ENCODE measurements around the gene WNT8B.
A peak's percentile ranks its signal among the peaks of the same experiment; 100 is the strongest.

The WNT8B gene

GRCh38 chr10:100483876-100484666, 21.3 kb downstream of the WNT8B start:
- no peak for DNase-seq (ENCODE audit: low read depth in 2 of 2)

DNA sequence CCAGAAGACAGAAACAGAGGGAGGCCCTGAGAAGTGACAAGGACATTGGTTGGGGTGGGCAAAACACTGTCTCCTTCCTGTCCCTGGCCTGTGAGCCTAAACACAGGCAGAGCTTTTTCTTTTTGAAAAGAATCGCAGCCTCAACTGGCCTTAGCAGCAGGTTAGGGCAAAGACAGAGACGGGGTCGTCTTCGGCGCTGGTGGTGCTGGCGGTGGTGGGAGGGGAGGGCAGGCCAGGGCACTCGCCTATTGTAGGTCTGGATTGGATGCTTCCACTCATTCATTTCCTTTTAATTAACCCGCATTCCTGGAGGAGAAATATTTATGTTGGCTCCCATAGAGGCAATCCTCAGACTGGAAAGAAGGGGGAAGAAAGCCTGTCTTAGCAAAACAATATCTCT, 22.6 kb downstream of the WNT8B start:
- no peak for DNase-seq (ENCODE audit: low read depth in 2 of 2)

GRCh38 chr10:100485801-100486495, 23.1 kb downstream of the WNT8B start:
- no peak for DNase-seq (ENCODE audit: low read depth in 2 of 2)

DNA sequence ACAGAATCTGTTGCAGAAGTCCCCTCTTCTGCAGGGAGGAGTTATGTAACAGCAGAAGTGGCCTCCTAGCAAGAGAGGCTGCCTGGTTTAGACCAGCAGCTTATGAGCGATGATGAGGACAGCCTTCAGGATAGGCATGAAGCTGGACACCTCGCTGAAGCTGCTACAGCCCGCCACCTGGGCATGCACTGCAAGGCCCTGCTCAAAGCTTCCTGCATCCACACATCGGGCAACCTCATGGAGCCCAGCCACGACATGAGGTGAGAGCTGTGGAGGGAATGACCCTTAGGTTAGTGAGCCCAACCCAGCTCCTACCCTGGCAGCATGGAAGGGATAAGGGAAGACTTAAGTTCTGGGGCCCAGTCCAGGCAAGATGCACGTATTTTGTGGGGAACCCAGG, 24.7 kb downstream of the WNT8B start:
- no peak for DNase-seq (ENCODE audit: low read depth in 2 of 2)

- DNase-seq (ENCODE audit: low read depth in 2 of 2): no peak
Measured at GRCh38 chr10:100489396-100489795, 26.6 kb downstream of the WNT8B start.

DNA sequence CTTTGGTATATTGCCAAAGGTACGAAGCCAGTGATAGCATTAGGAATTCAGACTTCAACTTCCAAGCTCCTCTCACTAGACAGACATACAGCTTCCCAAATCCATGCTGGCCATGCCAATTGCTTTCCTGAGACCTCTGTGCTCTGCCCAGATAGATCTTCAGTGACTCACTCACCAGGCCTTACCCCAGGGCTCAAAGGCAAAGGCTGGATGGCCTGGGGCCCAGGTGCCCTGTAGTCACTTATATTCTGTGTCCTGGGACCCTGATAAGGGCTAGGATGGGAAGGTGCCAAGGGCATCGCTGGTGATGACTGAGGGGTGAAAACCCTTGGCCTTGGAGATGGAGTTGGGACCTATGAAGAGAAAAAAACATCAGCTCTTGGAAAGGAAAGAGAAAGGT, 27.7 kb downstream of the WNT8B start:
- DNase-seq (ENCODE audit: low read depth in 2 of 2): no peak

DNA sequence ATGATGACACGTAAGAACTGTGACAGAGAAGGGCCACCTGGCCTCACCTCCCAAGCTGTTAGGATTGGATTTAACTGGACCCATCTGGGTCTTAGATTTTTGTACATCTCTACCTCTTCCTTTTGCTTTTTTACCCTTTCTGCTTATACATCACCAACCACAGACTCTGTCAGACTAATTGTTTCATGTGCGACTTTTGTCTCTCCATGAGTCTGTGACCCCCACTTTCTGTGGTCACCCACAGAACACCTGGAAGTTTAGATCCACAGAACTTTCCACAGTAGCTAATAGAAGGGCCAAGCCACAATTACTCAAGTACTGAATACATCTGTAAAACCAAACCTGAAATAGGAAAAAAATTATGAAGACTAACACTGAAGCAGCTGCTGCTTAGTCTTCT, 33.8 kb downstream of the WNT8B start:
- no peak for DNase-seq (ENCODE audit: low read depth in 2 of 2)

DNA sequence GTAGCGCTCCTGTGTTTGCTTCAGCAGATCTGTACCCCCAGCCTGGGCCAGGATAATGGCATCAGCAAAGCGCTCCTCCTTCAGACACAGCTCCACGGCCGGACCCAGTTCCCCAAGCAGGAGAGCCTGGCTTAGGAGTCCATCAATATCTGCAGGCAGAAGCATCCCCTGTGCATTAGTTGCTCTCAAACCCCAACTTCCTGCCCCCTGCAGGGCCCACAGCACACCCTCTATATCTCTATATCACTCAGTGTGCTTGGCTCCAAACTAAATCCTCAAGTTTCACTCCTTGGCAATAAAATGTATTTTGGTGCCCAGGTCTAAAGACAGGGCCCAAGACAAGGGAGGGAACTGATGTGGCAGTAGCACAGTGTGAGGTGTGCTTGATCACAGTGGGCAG, 35.2 kb downstream of the WNT8B start:
- DNase-seq (ENCODE audit: low read depth in 2 of 2): no peak

DNA sequence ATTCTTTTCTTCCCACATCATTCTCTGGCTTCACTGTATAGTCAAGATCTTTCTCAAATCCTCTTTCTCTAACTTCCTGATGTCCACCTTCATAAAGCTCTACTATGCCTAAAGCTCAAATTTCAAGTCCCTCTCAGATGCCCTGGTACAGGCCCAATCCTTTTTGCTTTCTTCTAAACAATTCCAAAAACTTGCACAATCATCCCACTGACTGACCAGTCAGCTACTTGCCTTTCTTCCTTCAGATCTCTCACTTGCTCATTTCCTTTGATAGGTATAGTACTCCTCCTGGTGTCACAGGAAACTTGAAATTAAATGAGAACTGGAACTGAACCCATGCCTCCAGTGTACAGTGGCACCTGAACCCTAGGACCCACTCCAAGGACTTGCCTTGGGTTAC, 38.6 kb downstream of the WNT8B start:
- no peak for DNase-seq (ENCODE audit: low read depth in 2 of 2)

GRCh38 chr10:100502926-100503494, 40.2 kb downstream of the WNT8B start:
- DNase-seq (ENCODE audit: low read depth in 2 of 2): peak in 1 of 2 experiments; percentile 16

- peak; percentile 35 to 42 for DNase-seq (ENCODE audit: low read depth in 2 of 2)
Measured at GRCh38 chr10:100504096-100504495, 41.3 kb downstream of the WNT8B start.

DNA sequence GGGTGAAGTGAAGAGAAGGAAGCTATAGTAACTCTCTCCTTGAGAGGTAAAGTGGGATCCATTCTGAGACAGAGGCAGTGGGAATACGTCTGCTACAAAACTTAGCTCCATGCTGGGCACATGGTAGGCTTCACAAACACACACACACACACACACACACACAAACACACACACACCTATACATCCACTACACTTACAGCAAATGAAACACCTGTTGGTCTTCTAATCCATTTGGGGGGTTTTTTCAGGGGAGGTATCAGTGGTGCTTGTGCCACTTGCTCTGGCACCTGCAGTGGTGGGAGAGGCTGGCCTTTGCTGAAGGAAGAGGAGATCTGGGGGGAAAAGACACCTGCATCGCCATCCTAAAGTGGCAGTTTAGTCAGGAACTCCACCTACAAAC, 42.4 kb downstream of the WNT8B start:
- no peak for DNase-seq (ENCODE audit: low read depth in 2 of 2)

GRCh38 chr10:100506596-100507356, 44.0 kb downstream of the WNT8B start:
- DNase-seq (ENCODE audit: low read depth in 2 of 2): no peak

GRCh38 chr10:100507357-100507732, 44.5 kb downstream of the WNT8B start:
- no peak for DNase-seq (ENCODE audit: low read depth in 2 of 2)

- no peak for DNase-seq (ENCODE audit: low read depth in 2 of 2)
Measured at GRCh38 chr10:100508266-100508665, 45.5 kb downstream of the WNT8B start.

DNA sequence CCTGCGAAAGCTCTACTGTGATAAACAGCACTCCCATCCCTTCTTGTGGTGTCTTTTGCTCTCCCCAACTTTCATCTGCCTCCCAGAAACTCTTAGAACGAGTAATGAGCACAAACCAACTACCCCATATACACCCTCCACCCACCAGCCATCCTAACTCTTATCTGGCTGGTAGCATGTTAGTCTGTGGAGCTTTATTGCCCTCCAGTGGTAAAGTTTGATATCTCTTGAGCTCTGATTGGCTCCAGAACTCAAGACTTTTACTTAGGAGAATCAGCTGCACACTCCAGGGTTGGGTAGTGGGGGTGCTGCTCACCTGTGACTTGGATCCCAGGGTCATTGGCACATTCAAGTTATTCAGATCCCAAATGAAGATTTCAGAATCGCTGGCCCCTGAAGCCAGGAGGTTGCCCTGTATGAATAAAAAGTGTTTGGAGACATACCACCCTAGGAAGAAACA, 45.9 kb downstream of the WNT8B start:
- DNase-seq (ENCODE audit: low read depth in 2 of 2): no peak

DNA sequence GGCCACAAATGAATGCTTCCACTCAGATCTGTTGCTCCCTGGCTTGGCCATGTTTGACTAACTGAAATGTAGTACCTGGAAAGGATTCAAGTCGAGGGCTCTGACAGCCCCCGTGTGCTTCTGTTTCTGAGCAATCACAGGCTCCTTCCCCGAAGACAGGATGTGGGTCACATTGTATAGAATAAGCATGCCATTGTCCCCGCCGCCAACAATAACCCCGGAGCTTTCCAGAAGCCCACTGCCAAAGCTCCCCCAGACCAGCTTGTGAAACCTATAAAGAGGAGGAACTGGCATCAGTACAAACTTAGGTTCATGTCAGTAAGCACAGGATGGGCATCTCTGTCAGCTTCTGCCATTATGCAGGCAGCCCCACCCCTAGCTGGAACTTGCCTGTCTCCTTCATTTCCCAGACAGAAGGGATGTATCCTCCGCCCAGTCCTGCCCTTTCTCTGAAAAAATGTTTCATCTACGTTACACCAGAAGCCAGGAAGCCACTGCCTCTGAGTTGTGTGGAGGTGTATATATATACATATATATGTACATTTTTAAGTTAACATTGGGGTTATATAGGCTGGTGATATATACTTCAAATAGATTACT, 46.5 kb downstream of the WNT8B start:
- no peak for DNase-seq (ENCODE audit: low read depth in 2 of 2)

- DNase-seq (ENCODE audit: low read depth in 2 of 2): no peak
Measured at GRCh38 chr10:100510533-100511308, 47.9 kb downstream of the WNT8B start.

- DNase-seq (ENCODE audit: low read depth in 2 of 2): no peak
Measured at GRCh38 chr10:100515612-100516011, 52.8 kb downstream of the WNT8B start.

DNA sequence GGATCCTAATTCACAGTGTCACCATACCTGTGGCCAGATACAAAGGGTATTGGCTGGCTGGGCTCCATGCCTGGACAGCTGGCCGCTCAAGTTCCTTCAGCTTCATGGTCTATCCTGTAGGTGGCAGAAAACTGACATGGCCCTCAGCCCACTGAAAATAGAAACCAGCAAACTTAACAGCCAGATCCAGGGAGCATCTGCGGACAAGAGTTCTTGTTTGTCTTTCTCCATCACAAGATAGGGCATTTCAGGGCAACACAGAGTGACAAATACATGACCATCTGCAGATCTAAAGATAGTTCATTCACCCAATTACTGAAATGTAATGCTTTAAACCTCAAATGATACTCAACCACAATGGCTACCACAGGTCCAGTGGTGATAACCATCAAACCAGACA, 54.0 kb downstream of the WNT8B start:
- DNase-seq (ENCODE audit: low read depth in 2 of 2): no peak

- DNase-seq (ENCODE audit: low read depth in 2 of 2): no peak
Measured at GRCh38 chr10:100518761-100519241, 56.0 kb downstream of the WNT8B start.

Measured in fibroblast of skin of left biceps (primary cell).